GM18508 (cell line): ENCODE measurements around the gene SPATA31E1.
"Not testable (repeated sequence)": the region's sequence is repeated elsewhere in the genome, so short reads cannot be mapped to it uniquely, and the experiment has no call there.

Experiments used
- ATAC-seq: cut with Tn5 transposase; IDR thresholded peaks from one replicate; pipeline ENCODE4 v1.9.1; 2021; ENCODE audit warnings: moderate number of reproducible peaks; ENCODE audit not compliant: insufficient read depth, unreplicated experiment

The SPATA31E1 gene

GRCh38 chr9:87884578-87885459 lies 2.1 kb downstream of the SPATA31E1 start:
- no peak for ATAC-seq

GRCh38 chr9:87885484-87886189 lies 3.0 kb downstream of the SPATA31E1 start:
- no peak for ATAC-seq

- ATAC-seq = no peak
Measured at GRCh38 chr9:87886210-87886932, 3.7 kb downstream of the SPATA31E1 start.

DNA sequence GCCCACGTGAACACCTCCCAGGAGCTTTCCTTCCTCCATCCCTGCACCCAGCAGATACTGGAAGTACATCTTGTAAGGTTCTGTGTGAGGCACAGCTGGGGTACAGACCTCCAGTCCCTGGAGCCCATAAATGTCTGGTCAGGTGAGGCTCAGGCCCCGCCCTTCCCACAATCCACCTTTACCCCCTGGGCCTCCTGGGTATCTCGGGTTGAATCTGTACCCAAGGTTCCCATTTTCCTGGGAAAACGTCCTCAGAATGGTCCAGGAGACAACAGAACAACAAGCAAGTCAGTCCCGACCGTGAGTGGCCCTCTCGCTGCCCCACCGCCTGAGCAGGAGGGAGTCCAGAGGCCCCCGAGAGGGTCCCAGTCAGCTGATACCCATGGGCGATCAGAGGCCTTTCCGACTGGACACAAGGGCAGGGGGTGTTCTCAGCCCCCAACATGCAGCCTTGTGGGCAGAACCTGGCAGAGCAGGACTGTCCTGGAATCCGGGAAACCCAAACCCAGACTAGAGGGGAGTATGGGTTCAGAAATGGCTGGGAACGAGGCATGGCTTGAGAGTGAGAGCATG lies 4.3 kb downstream of the SPATA31E1 start:
- no peak for ATAC-seq

GRCh38 chr9:87887661-87888480 lies 5.2 kb downstream of the SPATA31E1 start:
- ATAC-seq = no peak

GRCh38 chr9:87888501-87888900 lies 5.8 kb downstream of the SPATA31E1 start:
- no peak for ATAC-seq

- ATAC-seq = no peak
Measured at GRCh38 chr9:87889065-87889881, 6.6 kb downstream of the SPATA31E1 start.

DNA sequence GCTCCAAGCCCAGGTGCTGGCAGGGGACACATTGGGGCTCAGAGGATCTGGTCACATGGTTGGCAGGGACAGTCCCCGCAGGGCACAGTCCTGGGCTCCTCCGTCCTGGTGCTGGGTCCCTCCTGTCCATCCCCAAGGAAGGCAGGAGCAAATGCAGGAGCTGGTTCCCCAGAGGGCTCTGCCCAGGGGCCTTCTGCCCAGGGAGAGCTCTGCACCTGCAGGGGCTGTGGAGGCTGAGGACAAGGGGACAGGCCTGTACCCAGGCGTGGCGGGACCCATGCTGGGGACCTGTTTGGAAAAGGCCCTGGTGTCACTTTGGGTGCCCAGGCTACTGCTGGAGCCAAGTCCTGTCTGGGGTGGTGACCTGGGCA lies 7.2 kb downstream of the SPATA31E1 start:
- no peak for ATAC-seq

DNA sequence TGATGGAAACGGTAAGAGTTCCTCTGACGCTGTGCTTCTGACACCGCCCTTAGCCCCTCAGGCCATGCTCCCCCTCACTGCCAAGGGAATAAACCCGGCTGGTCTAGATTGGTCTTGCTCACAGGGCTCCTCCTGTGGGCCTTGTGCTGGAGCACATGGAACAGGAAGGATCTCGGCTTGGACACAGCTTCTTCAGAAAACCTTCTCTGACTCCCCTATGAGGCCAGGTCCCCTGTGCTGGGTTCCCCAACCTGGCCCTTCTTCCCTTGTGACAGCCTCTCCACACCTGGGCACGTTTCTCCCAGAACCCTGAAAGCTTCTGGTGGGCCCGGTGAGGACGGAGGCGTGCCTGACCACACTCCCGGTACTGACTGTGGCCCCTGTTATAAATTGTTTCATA lies 8.2 kb downstream of the SPATA31E1 start:
- ATAC-seq = no peak

DNA sequence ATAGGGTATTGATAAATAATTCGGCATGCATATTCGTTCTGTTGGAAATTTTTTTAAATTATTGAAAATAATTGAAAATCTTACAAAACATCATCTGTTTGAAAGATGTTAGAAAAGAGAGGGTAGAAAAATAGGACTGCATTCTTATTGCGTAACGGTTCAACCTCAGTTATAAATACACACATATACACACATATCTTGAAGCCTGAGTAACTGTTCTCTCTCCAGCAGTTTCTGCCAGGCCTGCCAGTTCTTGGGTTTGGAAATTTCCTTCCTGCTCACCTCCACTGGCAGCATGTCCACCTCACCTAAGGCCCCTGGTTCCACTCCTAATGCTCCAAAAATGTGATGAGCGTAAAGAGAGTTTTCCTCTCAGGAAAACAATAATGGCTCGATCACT lies 9.1 kb downstream of the SPATA31E1 start:
- ATAC-seq = no peak

DNA sequence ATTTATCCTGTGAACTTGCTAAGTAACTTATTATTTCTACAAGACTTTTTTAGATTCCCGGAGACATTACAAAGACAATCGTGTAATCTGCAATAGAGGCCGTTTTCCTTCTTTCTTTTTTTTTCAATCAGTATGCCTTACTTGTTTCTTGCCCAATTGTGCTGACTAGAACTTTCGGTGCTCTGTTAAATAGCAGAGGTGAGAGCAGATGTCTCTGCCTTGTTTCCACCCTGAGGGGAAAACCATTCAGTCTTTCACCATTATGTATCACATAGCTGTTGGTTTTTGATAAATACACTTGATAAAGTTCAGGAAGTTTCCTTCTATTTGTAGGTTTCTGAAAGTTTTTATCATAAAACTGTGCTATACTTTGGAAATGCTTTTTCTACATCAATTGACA lies 10.3 kb downstream of the SPATA31E1 start:
- no peak for ATAC-seq

DNA sequence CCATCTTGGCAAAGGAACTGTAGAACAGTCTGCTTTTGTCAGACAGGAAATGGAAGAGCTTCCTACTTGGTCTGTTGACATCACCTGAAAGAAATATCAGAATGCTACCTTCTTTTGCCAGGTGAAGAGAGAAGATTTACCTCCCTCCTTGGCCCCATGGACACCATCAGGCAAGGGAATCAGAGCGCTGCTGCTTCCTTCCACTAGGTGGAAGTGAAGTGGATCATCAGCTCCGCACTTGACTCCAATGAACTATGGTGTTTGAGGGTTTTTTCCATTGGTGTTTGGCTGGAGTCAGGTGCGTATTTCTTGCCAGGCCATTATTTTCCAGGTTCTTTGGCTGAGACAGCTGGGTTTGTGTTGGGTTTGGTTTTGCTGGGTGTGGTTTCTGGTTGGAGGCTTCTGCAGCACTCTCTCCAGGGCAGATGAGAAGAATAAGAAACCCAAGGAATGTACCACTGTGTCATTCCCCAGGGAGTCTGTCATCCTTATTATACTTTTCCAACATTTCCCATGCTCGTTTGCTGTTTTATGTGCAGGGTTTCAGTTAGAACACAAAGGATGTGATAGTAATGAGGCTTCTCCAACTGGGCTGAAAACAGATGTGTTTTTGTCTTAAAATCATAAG lies 12.4 kb downstream of the SPATA31E1 start:
- ATAC-seq = no peak

DNA sequence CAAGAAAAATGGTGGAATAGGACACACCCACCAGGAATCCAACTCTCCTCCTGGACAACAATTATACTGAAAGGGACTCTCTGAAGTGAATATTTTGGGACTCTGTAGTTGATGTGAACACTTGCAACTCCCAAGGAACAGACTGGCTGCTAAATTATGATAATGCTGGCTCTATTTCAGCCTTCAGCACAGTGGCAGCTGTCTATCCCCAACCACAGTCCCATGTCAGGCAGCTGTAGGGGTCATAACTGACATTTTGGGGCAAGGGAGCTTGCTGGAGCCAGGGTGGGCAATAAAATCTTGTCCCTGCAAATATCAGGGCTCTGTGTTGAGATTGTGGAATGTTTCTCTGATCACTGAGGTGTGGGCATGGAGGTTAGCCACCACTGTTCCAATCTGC lies 14.2 kb downstream of the SPATA31E1 start:
- no peak for ATAC-seq

GRCh38 chr9:87898151-87898550 lies 15.5 kb downstream of the SPATA31E1 start:
- ATAC-seq = no peak

DNA sequence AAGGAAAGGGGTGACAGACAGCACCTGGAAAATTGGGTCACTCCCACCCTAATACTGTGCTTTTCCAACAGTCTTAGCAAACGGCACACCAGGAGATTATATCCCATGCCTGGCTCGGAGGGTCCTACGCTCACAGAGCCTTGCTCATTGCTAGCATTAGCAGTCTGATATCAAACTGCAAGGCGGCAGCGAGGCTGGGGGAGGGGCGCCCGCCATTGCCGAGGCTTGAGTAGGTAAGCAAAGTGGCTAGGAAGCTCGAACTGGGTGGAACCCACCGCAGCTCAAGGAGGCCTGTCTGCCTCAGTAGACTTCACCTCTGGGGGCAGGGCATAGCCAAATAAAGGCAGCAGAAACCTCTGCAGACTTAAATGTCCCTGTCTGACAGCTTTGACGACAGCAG lies 19.7 kb downstream of the SPATA31E1 start:
- not testable (repeated sequence) for ATAC-seq

GRCh38 chr9:87909310-87910041 lies 26.8 kb downstream of the SPATA31E1 start:
- no peak for ATAC-seq

DNA sequence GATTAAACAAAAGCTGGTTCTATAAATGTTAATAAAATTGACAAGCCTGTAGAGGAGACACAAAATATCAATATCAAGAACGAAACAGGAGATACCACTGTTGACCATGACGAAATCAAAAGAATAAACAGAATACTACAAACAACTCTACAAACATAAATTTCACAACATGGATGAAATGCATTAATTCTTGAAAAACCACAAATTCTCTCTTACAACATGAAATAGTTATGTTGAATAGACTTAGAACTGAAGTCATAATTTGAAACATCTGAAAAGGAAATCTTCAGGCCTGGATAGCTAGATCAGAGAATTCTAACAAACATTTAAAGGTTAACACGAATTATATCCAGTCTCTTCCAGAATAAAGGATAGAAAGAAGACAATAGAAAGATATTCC lies 28.1 kb downstream of the SPATA31E1 start:
- ATAC-seq = no peak

GRCh38 chr9:87917662-87918061 lies 35.0 kb downstream of the SPATA31E1 start, which contains the start of gene SPATA31C1:
TSS of gene SPATA31C1 (plus strand) at chr9:87917962.
- ATAC-seq = not testable (repeated sequence)
